ENCODE measurements around the gene LOXL3.
A peak's percentile ranks its signal among the peaks of the same experiment; 100 is the strongest.

Gene LOXL3

GRCh38 chr2:74504591-74504990 lies 49.2 kb downstream of the LOXL3 start:
- no peak for DNase-seq

GRCh38 chr2:74503506-74504475 lies 50.0 kb downstream of the LOXL3 start:
- DNase-seq: no peak

DNA sequence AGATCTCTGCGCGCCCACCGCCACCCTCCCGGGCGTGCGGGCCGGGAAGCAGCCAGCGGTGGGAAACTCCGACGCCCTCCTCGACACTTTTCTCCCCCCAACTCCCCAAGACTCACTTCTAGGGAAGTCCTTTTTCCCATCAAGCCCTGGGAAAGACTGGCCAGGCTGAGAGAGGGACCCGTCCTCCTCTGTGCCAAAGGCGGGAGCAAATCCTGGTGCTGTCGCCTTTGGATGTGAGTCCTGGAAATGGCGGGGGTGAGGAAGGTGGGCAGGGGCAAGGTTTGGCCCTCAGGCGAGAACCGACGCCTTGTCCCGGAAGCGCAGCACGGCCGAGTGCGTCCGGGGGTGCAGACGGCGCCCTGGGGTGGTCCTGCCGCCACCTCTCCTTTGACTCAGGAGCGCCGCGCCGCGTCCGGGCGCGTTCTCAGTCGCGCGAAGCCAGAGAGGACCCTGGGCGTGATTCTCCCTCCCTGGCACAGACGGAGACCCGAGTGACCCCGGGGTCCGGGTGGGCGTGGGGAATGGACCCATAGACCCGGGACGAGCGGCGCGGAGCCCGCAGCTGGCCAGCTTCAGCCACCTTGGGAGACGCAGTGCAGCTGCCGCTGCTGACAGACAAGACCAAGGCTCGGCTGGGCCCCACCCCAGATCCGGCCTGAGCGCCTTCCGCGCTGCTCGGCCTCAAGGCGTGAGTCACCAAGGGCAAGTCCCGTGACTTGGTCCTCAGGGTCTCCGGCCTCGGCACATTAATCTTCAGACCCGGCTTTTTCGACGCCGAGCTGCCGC lies 50.8 kb downstream of the LOXL3 start:
- DNase-seq: peak; percentile 80

DNA sequence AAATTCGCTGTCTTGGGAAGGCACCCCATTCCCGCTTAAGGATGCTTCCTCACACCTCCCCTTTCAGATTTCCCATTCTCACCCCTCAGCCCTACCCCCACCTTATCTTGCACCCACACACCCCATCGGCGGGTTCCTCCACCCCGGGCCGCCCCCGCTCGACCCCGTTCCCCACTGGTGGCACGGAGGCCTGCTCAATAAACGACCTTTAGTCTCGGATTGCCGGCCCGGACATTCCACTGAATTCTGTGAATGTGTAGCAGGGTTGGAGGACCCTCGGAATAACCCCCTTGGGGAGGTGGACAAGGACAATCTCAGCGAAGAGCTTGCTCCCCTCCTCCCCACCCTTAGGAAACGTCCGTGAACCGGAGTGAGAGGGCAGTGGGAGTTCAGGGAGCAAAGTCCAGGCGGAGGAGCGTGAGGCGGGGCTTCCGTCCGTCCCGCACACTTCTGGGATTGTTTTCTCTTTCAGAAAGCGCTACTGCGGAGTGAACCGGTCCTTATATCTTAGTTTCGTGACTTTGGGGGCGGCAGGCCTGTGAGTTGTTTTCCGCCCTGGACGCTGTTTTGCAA lies 51.5 kb downstream of the LOXL3 start:
- no peak for DNase-seq

DNA sequence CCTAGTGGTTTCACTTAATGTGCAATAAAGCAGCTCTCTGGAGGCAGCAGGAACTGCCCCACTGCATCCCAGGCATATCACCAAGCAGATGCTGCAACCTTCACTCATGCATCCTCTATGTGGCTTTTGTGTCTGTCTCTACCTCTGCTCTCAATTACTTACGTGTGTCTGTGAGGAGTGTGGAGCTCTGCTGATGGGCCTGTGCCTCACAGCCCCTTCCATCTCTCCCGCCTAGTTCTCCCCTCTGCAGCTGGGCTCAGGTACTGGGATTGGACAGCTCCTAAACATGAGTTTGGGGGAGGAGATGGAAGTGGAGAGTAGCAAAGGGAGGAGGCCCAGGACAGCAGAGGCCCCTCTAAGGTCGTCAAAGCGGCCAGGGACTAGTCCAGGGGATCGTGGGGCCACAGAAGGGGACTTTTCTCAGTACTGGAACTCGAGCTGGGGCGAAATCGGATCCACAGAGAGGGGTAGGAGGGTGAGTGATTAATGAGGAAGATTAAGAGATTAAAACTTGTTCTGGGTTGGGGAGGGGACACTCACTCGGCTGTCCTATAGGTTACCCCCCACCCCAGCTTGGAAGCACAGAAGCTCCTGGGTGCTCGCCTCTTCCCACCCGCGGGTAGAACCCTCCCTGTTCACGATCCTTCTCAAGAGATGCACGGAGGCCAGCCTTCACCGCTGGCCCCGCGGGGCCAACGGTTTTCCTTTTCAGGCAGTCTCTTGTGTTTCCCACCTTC lies 52.2 kb downstream of the LOXL3 start:
- DNase-seq: no peak

DNA sequence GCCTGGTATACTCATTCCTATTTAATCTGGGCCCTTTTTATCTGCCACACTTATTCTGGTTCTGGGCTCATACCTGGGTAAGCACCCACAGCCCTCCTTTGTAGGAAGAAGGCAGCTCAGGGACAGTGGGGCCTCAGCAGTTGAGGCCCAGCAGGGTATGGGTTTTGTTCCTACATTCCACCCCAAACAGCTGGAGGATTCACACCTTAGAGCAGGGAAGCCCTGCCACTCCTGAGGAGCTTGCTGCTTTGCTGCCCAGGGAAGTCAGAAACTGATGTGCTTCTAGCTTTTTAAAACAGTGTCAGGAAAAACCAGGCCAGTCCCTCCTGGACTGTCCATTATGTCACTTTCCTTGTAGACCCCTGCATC lies 53.2 kb downstream of the LOXL3 start:
- no peak for DNase-seq

- DNase-seq: no peak
Measured at GRCh38 chr2:74499940-74500577, 53.7 kb downstream of the LOXL3 start.

- peak; percentile 46 for DNase-seq
Measured at GRCh38 chr2:74499267-74499939, 54.3 kb downstream of the LOXL3 start, which contains the start of gene LBX2. LBX2 (minus strand) TSS chr2:74499603; CDS start chr2:74499537, 66 bp downstream.

DNA sequence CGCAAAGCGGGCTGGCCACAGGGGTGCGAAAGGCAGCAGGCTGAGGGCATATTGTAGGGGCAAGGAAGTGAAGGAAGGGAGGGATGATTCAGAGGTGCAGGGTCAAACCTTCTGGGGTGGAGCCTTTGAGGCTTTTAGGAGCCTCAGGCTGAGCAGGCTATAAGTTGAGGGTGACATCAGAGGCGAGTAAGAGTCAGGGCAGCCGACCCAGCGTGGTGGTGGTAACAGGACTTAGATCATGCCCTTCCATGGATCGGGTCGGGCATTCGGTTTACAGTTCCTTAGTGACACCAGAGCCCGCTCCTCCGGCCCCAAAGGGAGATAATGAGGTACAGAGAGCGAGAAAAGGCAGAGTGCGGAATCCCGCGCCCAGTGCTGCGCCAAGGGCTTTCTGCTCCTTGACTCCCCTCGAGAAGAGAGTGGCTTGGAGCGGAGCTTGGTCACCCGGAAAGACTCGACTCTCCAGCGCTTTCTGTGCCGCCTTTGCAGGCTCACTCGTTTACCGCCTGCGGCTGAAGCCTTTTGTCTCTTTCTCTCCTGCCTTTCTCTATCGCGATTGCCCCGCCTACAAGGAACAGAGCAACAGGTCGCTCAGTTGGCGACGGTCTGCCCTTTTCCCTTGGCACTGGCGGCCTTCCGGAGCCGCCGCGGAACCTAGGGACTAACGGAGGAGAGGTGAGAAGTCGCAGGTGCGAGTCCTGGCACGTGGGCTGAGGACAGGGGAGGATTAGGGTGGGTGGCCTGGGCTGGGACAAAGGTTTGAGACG lies 55.1 kb downstream of the LOXL3 start:
- peak; percentile 67 for DNase-seq

DNA sequence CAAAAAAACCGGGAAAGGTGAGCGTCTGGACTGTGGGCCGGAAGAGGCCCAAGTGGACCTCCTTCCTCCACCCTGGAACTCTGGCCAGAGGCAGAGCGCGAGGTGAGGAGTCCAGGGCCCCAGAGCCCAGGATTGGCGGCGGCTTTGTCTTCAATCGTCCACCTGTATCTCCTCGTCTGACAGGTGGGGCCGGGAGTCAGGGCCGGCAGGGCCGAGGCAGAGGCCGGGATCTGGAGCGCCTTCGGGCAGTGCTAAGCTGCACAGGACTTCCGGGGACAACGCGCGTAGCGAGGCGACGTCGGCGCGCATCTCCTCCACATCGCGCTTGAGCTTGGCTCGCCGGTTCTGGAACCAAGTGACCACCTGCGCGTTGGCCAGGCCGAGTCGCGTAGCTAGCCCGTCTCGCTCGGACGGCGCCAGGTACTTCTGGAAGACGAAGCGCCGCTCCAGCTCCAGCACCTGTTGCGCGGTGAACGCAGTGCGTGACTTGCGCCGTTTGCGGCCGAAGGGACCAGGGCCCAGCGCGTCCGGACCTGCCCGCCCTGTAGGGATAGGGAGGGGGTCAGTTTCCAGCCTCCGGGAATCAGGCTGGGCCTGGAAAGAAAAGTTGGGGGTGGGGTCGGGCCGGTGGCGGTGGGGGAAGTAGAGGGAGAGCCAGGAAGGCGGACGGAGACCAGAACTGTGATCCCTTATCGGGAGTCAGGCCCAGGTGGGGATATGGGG lies 55.8 kb downstream of the LOXL3 start:
- DNase-seq: no peak

GRCh38 chr2:74496997-74497776 lies 56.6 kb downstream of the LOXL3 start:
- DNase-seq: no peak

DNA sequence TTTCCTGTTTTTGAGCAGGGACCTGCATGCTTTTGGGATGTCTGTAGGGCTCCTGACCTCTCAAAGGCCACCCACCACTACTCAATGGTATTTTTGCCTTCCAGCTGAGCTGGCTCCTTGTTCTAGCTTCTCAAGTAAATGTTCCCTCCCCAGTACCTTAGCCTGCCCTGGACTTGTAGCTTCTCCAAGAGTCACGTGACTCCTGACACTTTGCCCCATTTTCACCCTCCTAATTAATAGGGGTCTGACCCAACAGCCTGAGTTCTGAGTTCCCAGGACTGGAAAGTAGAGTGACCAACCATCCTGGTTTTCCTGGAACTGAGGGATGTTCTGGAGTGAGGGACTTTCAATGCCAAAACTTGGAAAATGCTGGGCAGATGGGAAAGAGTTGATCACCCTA lies 58.3 kb downstream of the LOXL3 start:
- DNase-seq: no peak

GRCh38 chr2:74493546-74493945 lies 60.2 kb downstream of the LOXL3 start:
- DNase-seq: no peak

GRCh38 chr2:74491648-74492544 lies 61.8 kb downstream of the LOXL3 start:
- DNase-seq: no peak

DNA sequence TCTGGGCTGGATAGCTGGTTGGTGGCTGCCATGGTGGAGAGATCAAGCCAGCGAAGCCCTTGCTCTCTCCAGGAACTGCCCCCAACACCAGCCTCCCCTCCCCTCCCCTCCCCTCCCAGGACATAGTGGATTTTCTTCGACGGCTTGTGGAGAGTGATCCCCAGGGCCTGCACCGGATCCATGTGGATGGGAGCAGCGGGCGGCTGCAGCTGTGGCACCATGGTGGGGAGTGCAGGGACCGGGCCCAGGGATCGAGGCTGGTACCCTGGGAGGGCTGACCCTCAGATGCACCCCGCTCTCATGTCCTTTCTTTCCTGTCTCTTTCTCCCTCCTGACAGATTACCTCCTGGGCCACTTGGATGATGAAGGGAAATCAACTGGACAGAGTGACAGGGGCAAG lies 63.8 kb downstream of the LOXL3 start:
- no peak for DNase-seq

DNA sequence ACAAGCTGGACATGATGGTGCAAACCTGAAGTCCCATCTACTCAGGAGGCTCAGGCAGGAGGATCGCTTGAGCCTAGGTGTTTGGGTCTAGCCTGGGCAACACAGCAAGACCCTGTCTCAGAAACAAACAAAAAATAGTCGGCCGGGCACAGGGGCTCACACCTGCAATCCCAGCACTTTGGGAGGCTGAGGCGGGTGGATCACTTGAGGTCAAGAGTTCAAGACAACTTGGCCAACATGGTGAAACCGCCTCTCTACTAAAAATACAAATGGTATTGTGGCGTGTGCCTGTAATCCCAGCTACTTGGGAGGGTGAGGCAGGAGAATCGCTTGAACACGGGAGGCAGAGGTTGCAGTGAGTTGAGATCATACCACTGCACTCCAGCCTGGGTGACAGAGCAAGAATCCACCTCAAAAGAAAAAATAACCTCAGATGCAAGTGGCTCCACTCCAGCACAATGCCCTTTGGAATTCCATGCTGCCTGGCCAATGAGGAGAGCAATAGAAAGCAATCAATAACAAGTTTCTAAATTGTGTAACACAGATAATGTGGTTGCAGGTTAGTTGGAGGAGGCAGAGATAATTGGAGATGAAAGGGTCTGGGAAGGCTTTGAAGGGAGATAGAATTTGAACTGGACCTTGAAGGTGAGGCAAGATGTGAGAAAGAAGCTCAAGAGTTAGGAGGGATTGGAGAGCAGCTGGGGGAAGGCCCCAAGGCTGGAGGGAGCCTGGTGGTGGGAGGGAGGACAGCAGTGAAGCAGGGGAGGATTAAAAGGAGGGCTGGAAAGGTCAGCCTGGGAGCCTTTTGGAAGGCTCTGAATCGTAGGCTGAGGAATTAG lies 64.9 kb downstream of the LOXL3 start:
- DNase-seq: no peak

GRCh38 chr2:74486141-74486540 lies 67.6 kb downstream of the LOXL3 start:
- no peak for DNase-seq
